SW480 (cell line): ENCODE data around the gene CD200R1.

Source experiments
- DNase-seq: peaks from one replicate; pipeline ENCODE4 v3.0.0-alpha.2; 2016; ENCODE audit warnings: low spot score

The CD200R1 gene

GRCh38 chr3:112888381-112889085 lies 86.4 kb downstream of the CD200R1 start:
- no peak for DNase-seq

- DNase-seq = no peak
Measured at GRCh38 chr3:112884678-112885290, 90.1 kb downstream of the CD200R1 start.

- DNase-seq = no peak
Measured at GRCh38 chr3:112881891-112882290, 93.0 kb downstream of the CD200R1 start.

- DNase-seq = no peak
Measured at GRCh38 chr3:112875561-112875960, 99.3 kb downstream of the CD200R1 start.

GRCh38 chr3:112874725-112875124 lies 100.2 kb downstream of the CD200R1 start:
- no peak for DNase-seq

GRCh38 chr3:112873632-112874031 lies 101.3 kb downstream of the CD200R1 start:
- no peak for DNase-seq

GRCh38 chr3:112871735-112872134 lies 103.2 kb downstream of the CD200R1 start:
- DNase-seq = no peak
